ENCODE results near the gene ANKRD12.

GRCh38 chr18:9109523-9109922 lies 27.1 kb upstream of the ANKRD12 start:
- TF ChIP-seq EP300 (IDR thresholded peaks at IDR 0.05) (no peak), POLR2AphosphoS5 (IDR thresholded peaks at IDR 0.05) (no peak), POLR2A (IDR thresholded peaks at IDR 0.05) (no peak)
- TF ChIP-seq, protein P1, sequence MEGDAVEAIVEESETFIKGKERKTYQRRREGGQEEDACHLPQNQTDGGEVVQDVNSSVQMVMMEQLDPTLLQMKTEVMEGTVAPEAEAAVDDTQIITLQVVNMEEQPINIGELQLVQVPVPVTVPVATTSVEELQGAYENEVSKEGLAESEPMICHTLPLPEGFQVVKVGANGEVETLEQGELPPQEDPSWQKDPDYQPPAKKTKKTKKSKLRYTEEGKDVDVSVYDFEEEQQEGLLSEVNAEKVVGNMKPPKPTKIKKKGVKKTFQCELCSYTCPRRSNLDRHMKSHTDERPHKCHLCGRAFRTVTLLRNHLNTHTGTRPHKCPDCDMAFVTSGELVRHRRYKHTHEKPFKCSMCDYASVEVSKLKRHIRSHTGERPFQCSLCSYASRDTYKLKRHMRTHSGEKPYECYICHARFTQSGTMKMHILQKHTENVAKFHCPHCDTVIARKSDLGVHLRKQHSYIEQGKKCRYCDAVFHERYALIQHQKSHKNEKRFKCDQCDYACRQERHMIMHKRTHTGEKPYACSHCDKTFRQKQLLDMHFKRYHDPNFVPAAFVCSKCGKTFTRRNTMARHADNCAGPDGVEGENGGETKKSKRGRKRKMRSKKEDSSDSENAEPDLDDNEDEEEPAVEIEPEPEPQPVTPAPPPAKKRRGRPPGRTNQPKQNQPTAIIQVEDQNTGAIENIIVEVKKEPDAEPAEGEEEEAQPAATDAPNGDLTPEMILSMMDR (IDR thresholded peaks at IDR 0.05) = no peak
